GM23338 (cell line): ENCODE results near the gene UBQLN1. TPM values are rescaled to one million over a fixed set of nuclear protein-coding genes. Genes with fewer than 3 reads are reported as not detected.

Experiments used
- ATAC-seq: fragments of 200-7000 bp; cut with Tn5 transposase; 3 replicates; pipeline ENCODE4 v1.9.1; 2020
- DNase-seq: peaks from one replicate; pipeline ENCODE4 v3.0.0-alpha.2; 2015; ENCODE audit warnings: low spot score
- H2AFZ ChIP-seq: fragments of 200-600 bp; sonication (generic); 2 replicates; pipeline ENCODE4 v1.8.0; 2016; ENCODE audit warnings: antibody characterized with exemption, mild to moderate bottlenecking, moderate library complexity
- H3F3A ChIP-seq: fragments of 200-600 bp; sonication (generic); replicated peaks from 2 replicates; pipeline ENCODE4 v1.8.0; 2017; ENCODE audit warnings: antibody characterized with exemption, mixed run types, low read depth
- H3K27ac ChIP-seq: fragments of 200-600 bp; sonication (generic); 2 replicates; pipeline ENCODE4 v1.6.1; 2016; ENCODE audit warnings: low read depth
- H3K27me3 ChIP-seq: fragments of 200-600 bp; sonication (generic); 2 replicates; pipeline ENCODE4 v1.8.0; 2016; ENCODE audit warnings: mild to moderate bottlenecking, mixed run types, moderate library complexity; ENCODE audit not compliant: insufficient read depth
- H3K36me3 ChIP-seq: fragments of 200-600 bp; sonication (generic); 2 replicates; pipeline ENCODE4 v1.8.0; 2016; ENCODE audit warnings: mild to moderate bottlenecking; ENCODE audit not compliant: insufficient read depth
- H3K4me1 ChIP-seq: fragments of 200-600 bp; sonication (generic); 2 replicates; pipeline ENCODE4 v1.8.0; 2016; ENCODE audit warnings: mild to moderate bottlenecking, moderate library complexity; ENCODE audit not compliant: insufficient read depth
- H3K4me2 ChIP-seq: fragments of 200-600 bp; sonication (generic); 2 replicates; pipeline ENCODE4 v1.7.1; 2017; ENCODE audit warnings: mixed run types
- H3K4me3 ChIP-seq: fragments of 200-600 bp; sonication (generic); 2 replicates; pipeline ENCODE4 v1.6.1; 2016; ENCODE audit warnings: mixed run types
- H3K79me2 ChIP-seq: fragments of 200-600 bp; sonication (generic); replicated peaks from 2 replicates; pipeline ENCODE4 v1.8.0; 2017; ENCODE audit warnings: mild to moderate bottlenecking; ENCODE audit not compliant: insufficient read depth
- H3K9me2 ChIP-seq: fragments of 200-600 bp; sonication (generic); 2 replicates; pipeline ENCODE4 v1.8.0; 2017; ENCODE audit not compliant: insufficient read depth
- H4K20me1 ChIP-seq: fragments of 200-600 bp; sonication (generic); replicated peaks from 2 replicates; pipeline ENCODE4 v1.8.0; 2017; ENCODE audit warnings: mild to moderate bottlenecking; ENCODE audit not compliant: insufficient read depth
- H3K27ac Mint-ChIP-seq: 2 replicates; pipeline ENCODE4 v1.8.0; 2020; ENCODE audit warnings: inconsistent platforms, mild to moderate bottlenecking, moderate library complexity, mixed read lengths
- H3K27me3 Mint-ChIP-seq: 3 replicates; pipeline ENCODE4 v1.8.0; 2022; ENCODE audit warnings: low read depth, mild to moderate bottlenecking, moderate library complexity, mixed read lengths, inconsistent platforms; ENCODE audit not compliant: insufficient read depth, poor library complexity
- H3K36me3 Mint-ChIP-seq: 3 replicates; pipeline ENCODE4 v1.8.0; 2021; ENCODE audit warnings: low read depth, mild to moderate bottlenecking, inconsistent platforms, moderate library complexity, mixed read lengths
- H3K4me1 Mint-ChIP-seq: 3 replicates; pipeline ENCODE4 v1.8.0; 2020; ENCODE audit warnings: mild to moderate bottlenecking, inconsistent platforms, mixed read lengths
- H3K4me3 Mint-ChIP-seq: 3 replicates; pipeline ENCODE4 v1.8.0; 2021; ENCODE audit warnings: moderate library complexity, mild to moderate bottlenecking, inconsistent platforms, mixed read lengths
- H3K9me3 Mint-ChIP-seq: 3 replicates; pipeline ENCODE4 v1.8.0; 2020; ENCODE audit warnings: moderate library complexity, mild to moderate bottlenecking, inconsistent platforms, mixed read lengths
- CTCF ChIP-seq, 2 experiments: fragments of 200-600 bp in 1 of 2; sonication (generic) in 1 of 2; conservative IDR thresholded peaks; 2 replicates each; pipeline versions ENCODE4 v1.5.1 to v1.6.1; 2016 to 2017; ENCODE audit warnings: antibody characterized with exemption in 2 of 2, low read depth in 2 of 2, mild to moderate bottlenecking in 2 of 2, moderate library complexity in 1 of 2
- ETS1 ChIP-seq: IDR thresholded peaks from 2 replicates; pipeline ENCODE4 v1.6.1; 2016; ENCODE audit warnings: antibody characterized with exemption
- EZH2 ChIP-seq: fragments of 200-600 bp; sonication (generic); IDR thresholded peaks from one replicate; pipeline ENCODE4 v1.8.0; 2017; ENCODE audit warnings: antibody characterized with exemption, mild to moderate bottlenecking, low read depth; ENCODE audit not compliant: unreplicated experiment
- EZH2phosphoT487 ChIP-seq: fragments of 200-600 bp; sonication (generic); IDR thresholded peaks from one replicate; pipeline ENCODE4 v1.8.1; 2018; ENCODE audit warnings: antibody characterized with exemption; ENCODE audit not compliant: unreplicated experiment
- JUNB ChIP-seq: IDR thresholded peaks from one replicate; pipeline ENCODE4 v1.6.1; 2016; ENCODE audit warnings: antibody characterized with exemption; ENCODE audit not compliant: unreplicated experiment
- POLR2AphosphoS5 ChIP-seq: IDR thresholded peaks from 2 replicates; pipeline ENCODE4 v1.6.1; 2016; ENCODE audit warnings: antibody characterized with exemption, low read depth
- ZNF331 ChIP-seq: fragments of 250-450 bp; sonication (Bioruptor Pico); IDR thresholded peaks from 2 replicates; pipeline ENCODE4 v1.5.0; 2020; ENCODE audit warnings: low read depth, mild to moderate bottlenecking, moderate library complexity
- polyA plus RNA-seq: library from polyadenylated mRNA; unstranded; fragments of >200 nt; fragmentation: Nextera tagmentation; extraction: Ambion mirVana; gene quantifications from 2 replicates; pipeline ENCODE4 v1.2.1, GENCODE V29; 2016
- total RNA-seq: library from RNA; depleted of rRNA; stranded (reverse); fragments of >200 nt; shearing (Covaris generic); gene quantifications from 2 replicates; pipeline ENCODE4 v1.2.3, GENCODE V29; 2014
- TF ChIP-seq, protein P1 (sequence below): fragments of 250-450 bp; sonication (Bioruptor Pico); IDR thresholded peaks from 2 replicates; pipeline ENCODE4 v1.5.0; 2020; ENCODE audit warnings: mild to moderate bottlenecking, moderate library complexity

The UBQLN1 gene
- total and polyA plus RNA-seq, 2 experiments from 2014 or later, result 90.5 to 168 TPM

GRCh38 chr9:83707518-83707767, 315 bp downstream of the UBQLN1 start:
- H3K27me3 Mint-ChIP-seq, result no peaks in the 10 kb centered on the region
- H3F3A ChIP-seq, result no peaks in the 10 kb centered on the region
- H3K4me3 Mint-ChIP-seq, result peak overlapping the region; percentile 87; the same call in 2 of the 3 replicates
- H4K20me1 ChIP-seq, result peaks cover 30% of the 10 kb centered on the region
- H2AFZ ChIP-seq, result no peak overlapping the region
- TF ChIP-seq EZH2, result no peak
- no peak for TF ChIP-seq JUNB
- TF ChIP-seq ETS1, result no peak
- no peak for TF ChIP-seq CTCF (conservative IDR thresholded peaks at IDR 0.05; ENCODE audit: low read depth in 2 of 2)
- TF ChIP-seq, protein P1, sequence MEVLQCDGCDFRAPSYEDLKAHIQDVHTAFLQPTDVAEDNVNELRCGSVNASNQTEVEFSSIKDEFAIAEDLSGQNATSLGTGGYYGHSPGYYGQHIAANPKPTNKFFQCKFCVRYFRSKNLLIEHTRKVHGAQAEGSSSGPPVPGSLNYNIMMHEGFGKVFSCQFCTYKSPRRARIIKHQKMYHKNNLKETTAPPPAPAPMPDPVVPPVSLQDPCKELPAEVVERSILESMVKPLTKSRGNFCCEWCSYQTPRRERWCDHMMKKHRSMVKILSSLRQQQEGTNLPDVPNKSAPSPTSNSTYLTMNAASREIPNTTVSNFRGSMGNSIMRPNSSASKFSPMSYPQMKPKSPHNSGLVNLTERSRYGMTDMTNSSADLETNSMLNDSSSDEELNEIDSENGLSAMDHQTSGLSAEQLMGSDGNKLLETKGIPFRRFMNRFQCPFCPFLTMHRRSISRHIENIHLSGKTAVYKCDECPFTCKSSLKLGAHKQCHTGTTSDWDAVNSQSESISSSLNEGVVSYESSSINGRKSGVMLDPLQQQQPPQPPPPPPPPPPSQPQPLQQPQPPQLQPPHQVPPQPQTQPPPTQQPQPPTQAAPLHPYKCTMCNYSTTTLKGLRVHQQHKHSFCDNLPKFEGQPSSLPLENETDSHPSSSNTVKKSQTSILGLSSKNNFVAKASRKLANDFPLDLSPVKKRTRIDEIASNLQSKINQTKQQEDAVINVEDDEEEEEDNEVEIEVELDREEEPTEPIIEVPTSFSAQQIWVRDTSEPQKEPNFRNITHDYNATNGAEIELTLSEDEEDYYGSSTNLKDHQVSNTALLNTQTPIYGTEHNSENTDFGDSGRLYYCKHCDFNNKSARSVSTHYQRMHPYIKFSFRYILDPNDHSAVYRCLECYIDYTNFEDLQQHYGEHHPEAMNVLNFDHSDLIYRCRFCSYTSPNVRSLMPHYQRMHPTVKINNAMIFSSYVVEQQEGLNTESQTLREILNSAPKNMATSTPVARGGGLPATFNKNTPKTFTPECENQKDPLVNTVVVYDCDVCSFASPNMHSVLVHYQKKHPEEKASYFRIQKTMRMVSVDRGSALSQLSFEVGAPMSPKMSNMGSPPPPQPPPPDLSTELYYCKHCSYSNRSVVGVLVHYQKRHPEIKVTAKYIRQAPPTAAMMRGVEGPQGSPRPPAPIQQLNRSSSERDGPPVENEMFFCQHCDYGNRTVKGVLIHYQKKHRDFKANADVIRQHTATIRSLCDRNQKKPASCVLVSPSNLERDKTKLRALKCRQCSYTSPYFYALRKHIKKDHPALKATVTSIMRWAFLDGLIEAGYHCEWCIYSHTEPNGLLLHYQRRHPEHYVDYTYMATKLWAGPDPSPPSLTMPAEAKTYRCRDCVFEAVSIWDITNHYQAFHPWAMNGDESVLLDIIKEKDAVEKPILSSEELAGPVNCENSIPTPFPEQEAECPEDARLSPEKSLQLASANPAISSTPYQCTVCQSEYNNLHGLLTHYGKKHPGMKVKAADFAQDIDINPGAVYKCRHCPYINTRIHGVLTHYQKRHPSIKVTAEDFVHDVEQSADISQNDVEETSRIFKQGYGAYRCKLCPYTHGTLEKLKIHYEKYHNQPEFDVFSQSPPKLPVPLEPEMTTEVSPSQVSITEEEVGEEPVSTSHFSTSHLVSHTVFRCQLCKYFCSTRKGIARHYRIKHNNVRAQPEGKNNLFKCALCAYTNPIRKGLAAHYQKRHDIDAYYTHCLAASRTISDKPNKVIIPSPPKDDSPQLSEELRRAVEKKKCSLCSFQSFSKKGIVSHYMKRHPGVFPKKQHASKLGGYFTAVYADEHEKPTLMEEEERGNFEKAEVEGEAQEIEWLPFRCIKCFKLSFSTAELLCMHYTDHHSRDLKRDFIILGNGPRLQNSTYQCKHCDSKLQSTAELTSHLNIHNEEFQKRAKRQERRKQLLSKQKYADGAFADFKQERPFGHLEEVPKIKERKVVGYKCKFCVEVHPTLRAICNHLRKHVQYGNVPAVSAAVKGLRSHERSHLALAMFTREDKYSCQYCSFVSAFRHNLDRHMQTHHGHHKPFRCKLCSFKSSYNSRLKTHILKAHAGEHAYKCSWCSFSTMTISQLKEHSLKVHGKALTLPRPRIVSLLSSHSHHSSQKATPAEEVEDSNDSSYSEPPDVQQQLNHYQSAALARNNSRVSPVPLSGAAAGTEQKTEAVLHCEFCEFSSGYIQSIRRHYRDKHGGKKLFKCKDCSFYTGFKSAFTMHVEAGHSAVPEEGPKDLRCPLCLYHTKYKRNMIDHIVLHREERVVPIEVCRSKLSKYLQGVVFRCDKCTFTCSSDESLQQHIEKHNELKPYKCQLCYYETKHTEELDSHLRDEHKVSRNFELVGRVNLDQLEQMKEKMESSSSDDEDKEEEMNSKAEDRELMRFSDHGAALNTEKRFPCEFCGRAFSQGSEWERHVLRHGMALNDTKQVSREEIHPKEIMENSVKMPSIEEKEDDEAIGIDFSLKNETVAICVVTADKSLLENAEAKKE (CRISPR knock-in tag), result no peak
- TF ChIP-seq POLR2AphosphoS5, result no peak
- TF ChIP-seq ZNF331, result no peak
- TF ChIP-seq EZH2phosphoT487, result no peak
- ATAC-seq (peak; percentile 69), DNase-seq (no peak)
- H3K4me1 Mint-ChIP-seq, result peaks cover 16% of the 10 kb centered on the region
- H3K36me3 Mint-ChIP-seq, result peaks cover 26% of the 10 kb centered on the region; the same call in 2 of the 3 replicates
- H3K27ac Mint-ChIP-seq, result peak overlapping the region; percentile 100
- H3K4me2 ChIP-seq, result peak overlapping the region; percentile 75
- peaks cover 49% of the 10 kb centered on the region for H3K79me2 ChIP-seq
- peaks cover 2% of the 10 kb centered on the region; the same call in 2 of the 3 replicates for H3K9me3 Mint-ChIP-seq
- H3K9me2 ChIP-seq, result no peaks in the 10 kb centered on the region
- H3K36me3 ChIP-seq, result no peaks in the 10 kb centered on the region
- peaks cover 1% of the 10 kb centered on the region; the same call in 1 of the 2 replicates for H3K4me1 ChIP-seq
- peak overlapping the region; percentile 65 for H3K4me3 ChIP-seq
- peak overlapping the region; percentile 92 for H3K27ac ChIP-seq
- no peaks in the 10 kb centered on the region for H3K27me3 ChIP-seq
